Fibroblast of peridontal ligament (primary cell): Measurements from ENCODE around the gene CMPK2.

Experiments
- DNase-seq: peaks from one replicate; pipeline ENCODE4 v3.0.0-alpha.2; 2010; ENCODE audit errors: extremely low read depth

Gene CMPK2

GRCh38 chr2:6810961-6811360 lies 54.7 kb downstream of the CMPK2 start:
- no peak for DNase-seq

DNA sequence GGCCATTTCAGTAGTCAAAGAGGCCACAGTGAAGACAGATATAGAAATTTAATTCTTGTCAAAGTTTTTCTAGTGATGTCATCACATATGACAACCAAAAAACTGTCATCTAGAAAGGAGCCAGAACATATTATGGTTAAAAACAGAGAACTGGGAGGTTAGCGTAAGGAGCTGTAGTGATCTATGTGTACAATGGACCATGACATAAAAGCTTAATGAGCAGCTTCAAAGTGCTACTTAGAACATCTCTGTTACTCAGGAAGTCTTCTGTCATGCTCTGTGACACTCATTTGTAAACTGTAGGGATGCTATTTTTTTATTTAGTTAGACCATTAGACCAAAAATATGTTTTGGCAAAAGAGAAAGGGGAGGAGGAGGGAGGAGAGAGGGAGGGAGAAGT lies 57.3 kb downstream of the CMPK2 start:
- DNase-seq, result no peak

- no peak for DNase-seq
Observed at GRCh38 chr2:6806604-6807003, 59.1 kb downstream of the CMPK2 start.

GRCh38 chr2:6800553-6800952 lies 65.2 kb downstream of the CMPK2 start:
- no peak for DNase-seq
